ENCODE measurements around the gene SNX24. TPM values are rescaled to one million over a fixed set of nuclear protein-coding genes. Genes with fewer than 3 reads are reported as not detected.

Gene SNX24
- total RNA-seq, 6 experiments from 2014 or later, result 6.2 to 23.7 (median 12.5) TPM

- TF ChIP-seq POLR2A (IDR thresholded peaks at IDR 0.05) (no peak), CTCF (IDR thresholded peaks at IDR 0.05) (no peak)
- ATAC-seq (no peak), DNase-seq (no peak)
- intact Hi-C loops (cut with DNase I), result no loop called here
- H3K27ac ChIP-seq, result no peak overlapping the region
- H3K4me3 ChIP-seq, result no peak overlapping the region
- no peaks in the 10 kb centered on the region for H3K27me3 ChIP-seq
- H3K36me3 ChIP-seq, result no peaks in the 10 kb centered on the region
- H3K4me1 ChIP-seq, result no peaks in the 10 kb centered on the region
- H3K9me3 ChIP-seq, result no peaks in the 10 kb centered on the region
- 92% methylated on average over 3 of the region's 3 CpGs for WGBS (ENCODE audit: insufficient coverage, low coverage, low lambda C conversion rate, missing lambda C conversion rate)
Observed at GRCh38 chr5:122940890-122941289, 95.5 kb downstream of the SNX24 start.

GRCh38 chr5:122941737-122942136 is 96.3 kb downstream of the SNX24 start:
- TF ChIP-seq POLR2A (IDR thresholded peaks at IDR 0.05), result no peak
- TF ChIP-seq CTCF (IDR thresholded peaks at IDR 0.05), result no peak
- H3K36me3 ChIP-seq, result no peaks in the 10 kb centered on the region
- intact Hi-C loops (cut with DNase I), result no loop called here
- no peak for DNase-seq
- H3K4me1 ChIP-seq, result no peaks in the 10 kb centered on the region
- no peak for ATAC-seq
- no peak overlapping the region for H3K4me3 ChIP-seq
- no peaks in the 10 kb centered on the region for H3K27me3 ChIP-seq
- no peaks in the 10 kb centered on the region for H3K9me3 ChIP-seq
- 100% methylated on average over 2 of the region's 2 CpGs for WGBS (ENCODE audit: insufficient coverage, low coverage, low lambda C conversion rate, missing lambda C conversion rate)
- no peak overlapping the region for H3K27ac ChIP-seq

GRCh38 chr5:122942164-122942914 is 96.9 kb downstream of the SNX24 start:
- H3K36me3 ChIP-seq, result no peaks in the 10 kb centered on the region
- WGBS (ENCODE audit: insufficient coverage, low coverage, low lambda C conversion rate, missing lambda C conversion rate), result 75% methylated on average over 8 of the region's 8 CpGs
- H3K4me3 ChIP-seq, result no peak overlapping the region
- no peak overlapping the region for H3K27ac ChIP-seq
- no peaks in the 10 kb centered on the region for H3K9me3 ChIP-seq
- H3K4me1 ChIP-seq, result no peaks in the 10 kb centered on the region
- no peak for DNase-seq
- intact Hi-C loops (cut with DNase I), result no loop called here
- ATAC-seq, result no peak
- no peaks in the 10 kb centered on the region for H3K27me3 ChIP-seq
- no peak for TF ChIP-seq CTCF (IDR thresholded peaks at IDR 0.05)
- no peak for TF ChIP-seq POLR2A (IDR thresholded peaks at IDR 0.05)

GRCh38 chr5:122943050-122943698 is 97.8 kb downstream of the SNX24 start:
- TF ChIP-seq POLR2A (IDR thresholded peaks at IDR 0.05), result no peak
- TF ChIP-seq CTCF (IDR thresholded peaks at IDR 0.05), result no peak
- 64% methylated on average over 5 of the region's 7 CpGs for WGBS (ENCODE audit: insufficient coverage, low coverage, low lambda C conversion rate, missing lambda C conversion rate)

More at GRCh38 chr5:122943050-122943698, 97.8 kb downstream of the SNX24 start:
- Histone ChIP-seq H3K27ac (no peak overlapping the region), H3K27me3 (no peaks in the 10 kb centered on the region), H3K4me1 (no peaks in the 10 kb centered on the region), H3K4me3 (no peak overlapping the region), H3K36me3 (no peaks in the 10 kb centered on the region), H3K9me3 (no peaks in the 10 kb centered on the region)
- ATAC-seq (peak in 2 of 4 donors; percentile 13 to 18), DNase-seq (no peak)
- intact Hi-C loops (cut with DNase I), result no loop called here

Data from right lobe of liver (tissue), 6 donors.